ENCODE results near the gene PLCB1.

DNA sequence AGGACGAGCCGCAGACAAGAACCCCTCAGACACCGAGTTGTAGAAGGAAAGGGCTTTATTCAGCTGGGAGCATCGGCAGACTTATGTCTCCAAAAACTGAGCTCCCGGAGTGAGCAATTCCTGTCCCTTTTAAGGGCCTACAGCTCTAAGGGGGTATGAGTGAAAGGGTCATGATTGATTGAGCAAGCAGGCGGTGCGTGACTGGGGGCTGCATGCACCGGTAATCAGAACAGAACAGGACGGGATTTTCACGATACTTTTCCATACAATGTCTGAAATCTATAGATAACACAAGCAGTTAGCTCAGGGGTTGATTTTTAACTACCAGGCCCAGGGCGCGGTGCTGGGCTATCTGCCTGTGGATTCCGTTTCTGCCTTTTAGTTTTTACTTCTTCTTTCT lies 710.5 kb downstream of the PLCB1 start:
- TF ChIP-seq GATA2 (IDR thresholded peaks at IDR 0.05; ENCODE audit: low read depth, low read length) = no peak
- TF ChIP-seq GATA3 (IDR thresholded peaks at IDR 0.05; ENCODE audit: low read depth, low read length) = no peak
